Prostate gland (tissue), 2 donors: ENCODE results near the gene ARHGAP26.

Experiments used
- CTCF ChIP-seq, 4 experiments: fragments of 200-600 bp in 2 of 4; fragments of 450-650 bp in 2 of 4; sonication (generic) in 2 of 4; IDR thresholded peaks; 1 replicate in 3 of 4; 2 replicates in 1 of 4; pipeline ENCODE4 v1.5.1; 2016 to 2019; ENCODE audit warnings: antibody characterized with exemption in 4 of 4, mild to moderate bottlenecking in 2 of 4, moderate library complexity in 2 of 4
- POLR2A ChIP-seq: fragments of 450-650 bp; IDR thresholded peaks from one replicate; pipeline ENCODE4 v1.6.1; 2016; ENCODE audit warnings: antibody characterized with exemption, mild to moderate bottlenecking

DNA sequence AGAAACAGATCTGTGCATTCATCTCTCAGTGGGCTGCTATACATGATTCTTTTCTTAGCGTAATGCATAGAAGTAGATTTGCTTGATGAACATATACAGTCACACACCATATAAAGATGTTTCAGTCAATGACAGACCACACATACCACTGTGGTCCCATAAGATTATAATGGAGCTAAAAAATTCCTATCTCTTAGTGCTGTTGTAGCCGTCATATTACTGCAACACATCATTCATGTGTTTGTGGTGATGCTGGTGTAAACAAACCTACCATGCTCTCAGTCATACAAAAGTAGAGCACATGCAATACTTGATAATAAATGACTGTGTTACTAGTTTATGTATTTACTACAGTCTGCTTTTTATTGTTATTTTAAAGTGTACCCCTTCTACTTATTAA is 214.3 kb downstream of the ARHGAP26 start:
- TF ChIP-seq CTCF (IDR thresholded peaks at IDR 0.05) (no peak), POLR2A (no peak)
